K562 (cell line): ENCODE results near the gene CDK9. TPM values are rescaled to one million over a fixed set of nuclear protein-coding genes. Genes with fewer than 3 reads are reported as not detected.

ENCODE experiments used
- CTCFL ChIP-seq: IDR thresholded peaks from 2 replicates; pipeline ENCODE4 v1.6.1; 2011; ENCODE audit warnings: borderline replicate concordance, low read depth, mild to moderate bottlenecking, moderate library complexity, low read length; ENCODE audit not compliant: insufficient read depth, poor library complexity, severe bottlenecking
- CUX1 ChIP-seq: fragments of 200-800 bp; sonication (Bioruptor generic); IDR thresholded peaks from 2 replicates; pipeline ENCODE4 v1.6.1; 2016; ENCODE audit warnings: missing genetic modification characterization, missing compliant biosample characterization
- E2F6 ChIP-seq, 2 experiments: IDR thresholded peaks; 2 replicates each; pipeline ENCODE4 v1.6.1; 2011; ENCODE audit warnings: borderline replicate concordance in 1 of 2, control low read depth in 1 of 2, low read depth in 1 of 2, low read length in 1 of 2, mild to moderate bottlenecking in 1 of 2, mixed read lengths in 1 of 2, moderate library complexity in 1 of 2; ENCODE audit not compliant: insufficient read depth in 1 of 2, insufficient read length in 1 of 2, poor library complexity in 1 of 2, severe bottlenecking in 1 of 2; ENCODE audit errors: extremely low read depth in 1 of 2
- FOS ChIP-seq: IDR thresholded peaks from 3 replicates; pipeline ENCODE4 v1.6.1; 2011; ENCODE audit not compliant: insufficient read length; ENCODE audit errors: extremely low read depth
- HEY1 ChIP-seq: fragments of 250-450 bp; sonication (Bioruptor Pico); IDR thresholded peaks from 2 replicates; pipeline ENCODE4 v1.5.0; 2020; ENCODE audit warnings: mild to moderate bottlenecking, moderate library complexity, borderline replicate concordance
- HNRNPLL ChIP-seq: fragments of 200-400 bp; formaldehyde crosslinking; IDR thresholded peaks from 2 replicates; pipeline ENCODE4 v1.6.1; 2017; ENCODE audit warnings: low read length, low read depth, mild to moderate bottlenecking; ENCODE audit not compliant: poor library complexity, severe bottlenecking
- JUN ChIP-seq, 2 experiments: sonication (generic) in 1 of 2; formaldehyde crosslinking in 1 of 2; IDR thresholded peaks; 2 replicates each; pipeline versions ENCODE4 v1.6.1 to v1.8.0; 2012 to 2022; ENCODE audit warnings: borderline replicate concordance in 2 of 2, mild to moderate bottlenecking in 2 of 2, improper control_type of control experiment in 1 of 2, low read depth in 1 of 2, low read length in 1 of 2, missing genetic modification reagents in 1 of 2
- KDM1A ChIP-seq, 2 experiments: fragments of 450-650 bp; IDR thresholded peaks; 2 replicates each; pipeline ENCODE4 v1.6.1; 2016; ENCODE audit warnings: mild to moderate bottlenecking in 2 of 2
- MEF2A ChIP-seq: IDR thresholded peaks from 2 replicates; pipeline ENCODE4 v1.6.1; 2011; ENCODE audit warnings: low read depth, mild to moderate bottlenecking, low read length, moderate library complexity; ENCODE audit not compliant: control insufficient read depth
- MXI1 ChIP-seq: IDR thresholded peaks from 2 replicates; pipeline ENCODE4 v1.6.1; 2011; ENCODE audit warnings: low read depth, mild to moderate bottlenecking, improper control_type of control experiment, low read length
- PHB2 ChIP-seq: fragments of 450-650 bp; IDR thresholded peaks from 2 replicates; pipeline ENCODE4 v1.6.1; 2017; ENCODE audit warnings: low read depth
- PRMT5 ChIP-seq: sonication (generic); formaldehyde crosslinking; IDR thresholded peaks from 2 replicates; pipeline ENCODE4 v1.5.0; 2020; ENCODE audit warnings: missing genetic modification reagents
- SAFB ChIP-seq: fragments of 200-400 bp; formaldehyde crosslinking; IDR thresholded peaks from 2 replicates; pipeline ENCODE4 v1.6.1; 2017; ENCODE audit warnings: low read depth, low read length, borderline replicate concordance
- TAF9B ChIP-seq: fragments of 450-650 bp; IDR thresholded peaks from 2 replicates; pipeline ENCODE4 v1.6.1; 2018; ENCODE audit warnings: mild to moderate bottlenecking; ENCODE audit not compliant: partially characterized antibody
- ZNF583 ChIP-seq: fragments of 250-450 bp; sonication (Bioruptor Pico); IDR thresholded peaks from 2 replicates; pipeline ENCODE4 v1.4.0; 2020
- ZNF655 ChIP-seq: fragments of 250-450 bp; sonication (Bioruptor Pico); IDR thresholded peaks from 2 replicates; pipeline ENCODE4 v1.5.0; 2021
- polyA plus RNA-seq, 8 experiments: library from polyadenylated mRNA; depleted of rRNA in 4 of 8; stranded (reverse) in 5 of 8; unstranded in 3 of 8; fragments of >200 nt; fragmentation: Nextera tagmentation in 2 of 8; fragmentation: Illumina TruSeq in 1 of 8; extraction: Ambion mirVana in 2 of 8; extraction: Trizol in 1 of 8; gene quantifications; 2 replicates each; pipeline versions ENCODE4 v1.2.1 to v1.2.3, GENCODE V29; 2011 to 2014; ENCODE audit warnings: inconsistent platforms in 1 of 8, missing spikeins in 1 of 8
- total RNA-seq, 7 experiments: library from RNA; depleted of rRNA in 6 of 7; stranded (reverse); fragments of >200 nt in 6 of 7; fragmentation: Illumina TruSeq in 2 of 7; extraction: Trizol in 2 of 7; gene quantifications; 2 replicates each; pipeline versions ENCODE4 v1.2.1 to v1.2.3, GENCODE V29; 2011 to 2021; ENCODE audit warnings: low replicate concordance in 1 of 7

CDK9 gene
- total and polyA plus RNA-seq, 9 of the 15 experiments (the other 6 are each of a cell fraction or from before 2014, with no cell fraction given) = 4.2 to 78.6 (median 33.0) TPM

GRCh38 chr9:127825319-127826051, 39.7 kb downstream of the CDK9 start (continued):
- no peak for TF ChIP-seq JUN (IDR thresholded peaks at IDR 0.05; ENCODE audit: borderline replicate concordance, low read depth, low read length)
- no peak for TF ChIP-seq JUN (CRISPR knock-in tag; IDR thresholded peaks at IDR 0.05; ENCODE audit: borderline replicate concordance)
- TF ChIP-seq KDM1A (IDR thresholded peaks at IDR 0.05) = no peak
- peak in 1 of 2 experiments; percentile 27 for TF ChIP-seq E2F6 (IDR thresholded peaks at IDR 0.05; ENCODE audit: borderline replicate concordance in 1 of 2, extremely low read depth in 1 of 2, insufficient read depth in 1 of 2, insufficient read length in 1 of 2, low read depth in 1 of 2, low read length in 1 of 2, poor library complexity in 1 of 2, severe bottlenecking in 1 of 2)
- TF ChIP-seq MEF2A = no peak
- TF ChIP-seq HEY1 (CRISPR knock-in tag) = no peak
- TF ChIP-seq ZNF655 (CRISPR knock-in tag) = no peak
- no peak for TF ChIP-seq CUX1 (CRISPR knock-in tag)
- no peak for TF ChIP-seq SAFB
- peak; percentile 96 for TF ChIP-seq CTCFL
- no peak for TF ChIP-seq PHB2
- TF ChIP-seq HNRNPLL = no peak
- TF ChIP-seq PRMT5 = no peak
- no peak for TF ChIP-seq FOS
- TF ChIP-seq ZNF583 = no peak
- TF ChIP-seq MXI1 = no peak
- no peak for TF ChIP-seq TAF9B
